Sigmoid colon (tissue), 4 donors: Measurements from ENCODE around the gene PLSCR2.

Experiments used
- CTCF ChIP-seq, 4 experiments: fragments of 450-650 bp in 3 of 4; fragments of 200-600 bp in 1 of 4; IDR thresholded peaks; one replicate each; pipeline ENCODE4 v1.5.1; 2016 to 2019; ENCODE audit warnings: antibody characterized with exemption in 4 of 4, mild to moderate bottlenecking in 3 of 4, moderate library complexity in 2 of 4
- EP300 ChIP-seq, 4 donors: sonication (generic); formaldehyde crosslinking; IDR thresholded peaks; one replicate each; pipeline ENCODE4 v1.6.1; 2017; ENCODE audit warnings: antibody characterized with exemption in 4 of 4
- POLR2A ChIP-seq, 2 donors: fragments of 450-650 bp; IDR thresholded peaks; one replicate each; pipeline ENCODE4 v1.6.1; 2016; ENCODE audit warnings: antibody characterized with exemption in 2 of 2, mild to moderate bottlenecking in 2 of 2, moderate library complexity in 2 of 2
- POLR2AphosphoS5 ChIP-seq, 4 donors: sonication (generic); formaldehyde crosslinking; IDR thresholded peaks; one replicate each; pipeline ENCODE4 v1.6.1; 2017; ENCODE audit warnings: antibody characterized with exemption in 4 of 4

- no peak for TF ChIP-seq EP300 (IDR thresholded peaks at IDR 0.05)
- no peak for TF ChIP-seq POLR2A (IDR thresholded peaks at IDR 0.05)
- TF ChIP-seq CTCF (IDR thresholded peaks at IDR 0.05), result no peak
- no peak for TF ChIP-seq POLR2AphosphoS5 (IDR thresholded peaks at IDR 0.05)
Measured at GRCh38 chr3:146468671-146469149, 651 bp downstream of the PLSCR2 start.
